Renal cortex interstitium (tissue), 11 donors: ENCODE data around the gene OBI1. TPM values are rescaled to one million over a fixed set of nuclear protein-coding genes. Genes with fewer than 3 reads are reported as not detected.
"Not testable (repeated sequence)": the region's sequence is repeated elsewhere in the genome, so short reads cannot be mapped to it uniquely, and the experiment has no call there.

ENCODE experiments used
- DNase-seq, 11 donors: peaks; one replicate each; pipeline ENCODE4 v3.0.0-alpha.2; 2013; ENCODE audit warnings: low read depth in 9 of 11, low spot score in 4 of 11; ENCODE audit errors: extremely low read depth in 1 of 11
- polyA plus RNA-seq, 3 donors: library from polyadenylated mRNA; unstranded; fragments of 120-200 nt; gene quantifications; one replicate each; pipeline ENCODE4 v1.2.1, GENCODE V29; 2013; ENCODE audit not compliant: insufficient read length in 3 of 3

Gene OBI1
- polyA plus RNA-seq, 3 donors: 19.7 to 25.7 (median 22.9) TPM

DNA sequence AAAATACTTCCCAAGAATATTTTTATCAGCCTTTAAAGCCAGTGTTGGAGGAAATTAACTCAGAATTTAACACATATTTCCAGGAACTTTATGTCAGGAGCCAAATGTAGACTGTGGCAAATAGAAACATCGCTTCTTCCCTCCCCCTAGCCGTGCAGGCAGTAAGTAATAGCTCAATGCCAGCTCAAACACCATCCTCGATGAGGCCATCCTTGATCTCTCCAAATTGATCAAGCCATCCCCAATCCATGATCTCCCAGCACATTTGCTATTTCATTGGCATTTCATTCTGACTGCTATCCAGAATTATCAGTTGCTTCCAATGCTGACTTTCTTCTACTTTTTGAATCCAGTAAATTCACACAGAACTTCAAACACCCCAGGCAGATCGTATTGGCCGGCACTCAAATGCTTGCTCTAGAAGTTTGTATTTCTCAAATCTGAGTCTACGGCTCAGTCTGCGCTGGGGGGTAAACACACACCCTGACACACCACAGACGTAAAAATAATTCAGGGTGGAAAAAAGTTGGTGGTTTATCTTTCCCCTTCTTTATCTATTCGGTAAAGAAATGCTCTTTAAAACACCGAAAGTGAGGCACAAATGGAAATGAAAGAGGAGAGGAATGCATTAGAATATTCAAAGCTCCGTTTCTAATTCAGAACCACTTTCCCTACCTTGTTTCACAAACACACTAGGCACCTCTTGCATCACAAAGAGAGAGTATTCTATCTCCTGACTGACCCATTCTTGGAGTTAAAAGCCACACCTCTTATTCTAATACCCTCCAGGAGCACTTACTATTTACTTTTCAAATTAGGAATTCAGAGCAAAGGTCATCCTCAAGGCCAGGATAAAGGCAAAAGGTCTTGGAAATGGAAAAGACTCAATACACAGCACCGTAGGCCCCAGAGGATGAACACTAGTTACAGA, 991 bp downstream of the OBI1 start:
- DNase-seq: no peak

- no peak for DNase-seq
These were observed 3.0 kb downstream of the OBI1 start for GRCh38 chr13:78655906-78656305.

- no peak for DNase-seq
These were observed 3.9 kb downstream of the OBI1 start for GRCh38 chr13:78655007-78655406.

DNA sequence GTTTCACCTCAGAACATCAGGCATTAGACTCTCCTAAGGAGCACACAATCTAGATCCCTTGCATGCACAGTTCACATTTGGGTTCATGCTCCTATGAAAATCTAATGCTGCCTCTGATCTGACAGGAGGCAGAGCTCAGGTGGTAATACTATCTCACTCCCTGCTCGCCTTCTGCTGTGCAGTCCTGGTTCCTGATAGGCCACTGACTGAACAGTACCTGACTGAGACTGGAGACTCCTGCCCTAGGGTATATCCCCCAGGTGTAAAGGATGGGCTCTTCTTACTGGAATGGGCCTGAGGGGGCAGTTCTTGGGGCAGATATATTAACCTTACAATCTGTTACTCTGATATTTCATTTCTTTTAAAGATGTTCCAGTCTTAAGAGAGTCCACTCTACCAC, 6.3 kb downstream of the OBI1 start:
- no peak for DNase-seq

- no peak for DNase-seq
These were observed 8.3 kb downstream of the OBI1 start for GRCh38 chr13:78650717-78651083.

GRCh38 chr13:78649997-78650716, 8.8 kb downstream of the OBI1 start:
- no peak for DNase-seq

DNA sequence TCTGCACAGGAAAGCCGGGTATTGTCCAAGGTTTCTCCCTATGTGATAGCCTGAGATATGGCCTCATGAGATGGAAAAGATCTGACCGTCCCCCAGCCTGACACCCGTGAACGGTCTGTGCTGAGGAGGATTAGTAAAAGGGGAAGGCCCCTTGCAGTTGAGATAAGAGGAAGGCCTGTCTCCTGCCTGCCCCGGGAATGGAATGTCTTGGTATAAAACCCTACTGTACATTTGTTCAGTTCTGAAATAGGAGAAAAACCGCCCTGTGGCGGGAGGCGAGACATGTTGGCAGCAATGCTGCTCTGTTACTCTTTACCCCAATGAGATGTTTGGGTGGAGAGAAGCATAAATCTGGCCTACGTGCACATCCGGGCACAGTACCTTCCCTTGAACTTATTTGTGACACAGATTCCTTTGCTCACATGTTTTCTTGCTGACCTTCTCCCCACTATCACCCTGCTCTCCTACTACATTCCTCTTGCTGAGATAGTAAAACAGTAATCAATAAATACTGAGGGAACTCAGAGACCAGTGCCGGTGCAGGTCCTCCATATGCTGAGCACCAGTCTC, 11.8 kb downstream of the OBI1 start:
- not testable (repeated sequence) for DNase-seq

GRCh38 chr13:78638216-78638615, 20.7 kb downstream of the OBI1 start:
- no peak for DNase-seq

DNA sequence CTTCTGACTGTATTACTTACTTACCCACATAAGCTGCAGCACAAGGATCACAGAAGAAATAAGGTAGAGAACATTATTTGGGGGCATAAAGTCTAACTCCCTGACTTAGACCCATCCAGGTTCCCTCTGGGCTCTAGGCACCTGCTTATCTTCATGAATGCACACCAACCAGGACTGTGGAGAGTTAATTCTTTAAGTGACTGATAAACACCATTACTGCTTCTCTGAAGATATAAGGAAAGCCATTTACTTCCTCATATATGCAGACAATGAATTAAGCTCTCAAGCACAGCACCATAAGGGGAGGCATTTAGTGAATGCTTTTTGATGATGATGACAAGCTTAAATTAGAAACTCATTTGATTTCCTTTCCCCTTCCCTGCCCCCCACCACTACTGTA, 22.5 kb downstream of the OBI1 start:
- DNase-seq: no peak

DNA sequence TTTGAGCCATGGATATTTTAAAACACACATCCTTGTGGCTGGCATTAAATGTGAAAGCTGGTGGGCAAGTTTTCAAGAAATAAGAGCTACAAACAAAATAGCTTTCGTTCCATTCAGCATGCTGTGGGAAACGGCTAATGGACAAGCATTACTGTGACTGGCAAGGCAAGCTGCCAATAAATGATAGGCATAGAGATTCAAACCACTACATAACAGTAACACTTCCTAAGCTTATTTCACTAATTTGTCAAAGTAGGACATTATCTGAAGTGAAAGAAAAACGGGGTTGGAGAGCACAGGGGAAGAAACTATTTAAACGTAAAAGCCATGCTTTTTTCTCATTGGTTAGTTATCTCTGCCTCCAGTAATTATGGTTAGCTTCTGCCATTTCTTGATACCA, 26.0 kb downstream of the OBI1 start:
- DNase-seq: no peak

DNA sequence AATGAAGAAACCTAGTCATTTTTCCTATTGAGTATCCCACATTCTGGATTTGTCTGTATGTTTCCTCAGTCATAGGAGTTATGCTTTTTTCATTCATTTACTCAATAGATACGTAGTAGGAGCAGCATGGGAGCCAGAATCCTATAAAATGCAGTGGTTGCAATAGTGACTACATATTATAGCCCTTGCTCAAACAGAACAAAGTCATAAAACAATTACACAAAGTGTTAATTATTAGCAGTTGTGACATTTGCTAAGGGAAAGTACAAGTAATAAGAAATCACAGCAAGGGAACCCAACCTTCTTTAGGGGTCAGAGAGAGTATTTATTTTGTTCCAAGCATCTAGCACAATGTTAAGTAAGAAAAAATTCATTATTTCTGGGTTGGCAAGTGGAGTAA, 27.9 kb downstream of the OBI1 start:
- DNase-seq: no peak

DNA sequence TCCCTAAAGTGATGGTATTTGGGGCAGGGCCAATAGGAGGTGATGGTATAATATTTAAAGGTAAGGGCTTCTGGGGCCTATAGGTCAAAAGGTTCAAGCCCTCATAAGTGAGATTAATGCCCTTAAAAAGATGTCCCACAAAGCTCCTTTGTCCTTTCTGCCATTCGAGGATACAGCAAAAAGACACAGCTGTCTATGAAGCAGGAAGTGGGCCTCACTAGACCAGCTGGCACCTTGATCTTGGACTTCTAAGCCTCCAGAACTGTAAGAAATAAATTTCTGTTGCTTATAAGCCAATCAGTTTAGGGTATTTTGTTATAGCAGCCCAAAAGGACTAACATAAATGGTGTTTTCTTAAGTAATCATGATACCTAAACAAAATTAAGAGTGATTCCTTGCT, 28.4 kb downstream of the OBI1 start:
- no peak for DNase-seq

DNA sequence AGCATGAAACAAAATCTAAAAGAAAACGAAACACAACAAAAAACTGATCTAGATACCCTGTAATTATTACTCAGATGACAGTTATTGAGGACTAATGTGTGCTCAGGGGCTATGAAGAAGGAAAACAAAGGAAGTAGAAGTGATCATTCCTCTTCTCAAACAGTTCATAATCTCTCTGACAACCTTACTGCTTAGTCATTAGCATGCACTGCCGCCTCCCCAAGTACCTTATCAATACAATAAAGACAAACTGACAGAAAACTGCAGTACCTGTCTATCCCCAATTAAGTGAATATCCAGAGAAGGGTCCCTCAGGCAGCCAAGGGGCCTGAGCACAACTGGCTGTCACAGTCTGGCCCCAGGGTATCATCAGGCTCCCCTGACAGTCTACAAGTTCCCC, 33.6 kb downstream of the OBI1 start:
- no peak for DNase-seq

- DNase-seq: no peak
These were observed 35.8 kb downstream of the OBI1 start for GRCh38 chr13:78623132-78623531.

DNA sequence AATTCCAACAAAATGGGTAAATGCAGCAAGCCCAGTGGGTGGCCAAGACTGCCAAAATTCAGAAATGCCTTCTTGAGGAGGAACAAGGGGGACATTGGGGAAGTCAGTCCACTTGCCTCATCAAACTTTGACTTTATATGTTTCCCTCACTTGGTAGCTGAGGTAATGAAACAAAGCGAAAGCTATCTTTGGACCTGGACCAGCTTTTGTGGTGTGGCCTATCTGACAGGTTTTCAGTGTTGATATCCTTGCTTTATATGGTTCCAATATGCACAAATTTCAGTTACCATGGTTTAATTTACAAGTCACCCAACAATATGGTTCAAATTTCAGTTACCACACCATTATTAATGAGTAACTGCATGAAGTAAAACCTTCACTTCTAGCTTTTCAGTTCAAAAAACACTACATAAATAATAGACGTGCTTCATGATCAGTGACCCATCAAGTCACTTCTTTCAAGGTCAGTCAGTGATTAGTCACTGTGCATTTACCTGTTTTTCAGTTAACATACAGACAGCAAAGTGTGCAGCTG, 38.0 kb downstream of the OBI1 start:
- DNase-seq: no peak

DNA sequence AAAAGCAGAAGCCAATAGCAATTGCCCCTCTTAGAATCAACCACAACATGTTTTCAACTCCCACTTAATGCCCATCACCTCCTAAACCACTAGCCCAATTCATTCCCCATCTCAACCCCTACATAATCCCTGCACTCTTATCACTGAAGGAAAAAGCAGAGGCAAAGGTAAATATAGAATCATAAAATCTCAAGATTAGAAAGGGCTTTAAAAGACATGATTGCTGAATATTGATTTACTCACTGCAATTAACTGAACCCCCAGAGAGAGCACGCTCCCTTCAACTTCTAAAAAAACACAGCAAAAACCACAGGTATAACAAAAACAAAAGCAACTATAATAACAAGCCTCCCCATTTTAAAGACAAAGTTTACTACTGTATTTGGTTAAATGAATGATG, 40.5 kb downstream of the OBI1 start:
- DNase-seq: no peak

DNA sequence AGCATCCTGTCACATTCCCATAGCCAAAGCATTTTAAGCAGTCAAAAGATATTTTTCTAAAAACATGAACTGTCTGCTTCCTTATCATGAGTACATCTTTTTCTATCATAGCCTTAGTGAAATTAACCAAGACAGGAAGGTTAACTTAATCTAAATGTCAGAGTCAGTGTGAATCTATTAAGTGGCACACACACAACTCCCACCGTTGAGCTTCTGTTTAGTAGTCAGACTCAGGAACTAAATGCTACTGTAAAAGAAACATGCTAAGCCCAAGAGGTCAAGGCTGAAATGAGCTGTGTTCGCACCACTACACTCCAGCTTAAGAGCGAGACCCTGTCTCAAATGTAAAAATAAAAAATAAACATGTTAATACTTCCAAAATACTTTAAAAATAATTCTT, 47.9 kb downstream of the OBI1 start:
- DNase-seq: no peak

DNA sequence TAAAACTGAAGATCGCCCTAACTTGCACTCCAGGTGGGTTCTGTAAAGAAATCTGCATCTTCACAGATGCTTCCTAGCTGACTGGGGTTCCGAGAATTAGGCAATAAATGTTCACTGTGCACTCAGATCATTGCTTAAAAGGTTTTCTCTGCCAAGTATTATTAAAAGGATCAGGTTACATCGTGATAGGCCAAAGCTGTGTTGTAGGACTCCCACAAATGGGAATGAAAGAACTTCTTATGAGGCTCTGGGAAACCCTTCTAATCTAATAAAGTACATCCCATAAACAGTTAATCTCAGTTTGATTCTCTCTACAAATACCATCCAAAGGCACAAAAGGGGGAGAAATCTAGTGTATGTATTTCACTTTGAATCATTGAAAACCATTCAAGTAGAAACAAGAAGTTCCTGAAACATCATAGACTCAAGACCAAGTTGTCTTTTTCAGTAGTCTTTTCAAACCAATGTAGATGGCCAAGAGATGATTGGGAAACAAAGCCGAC, 48.5 kb downstream of the OBI1 start:
- no peak for DNase-seq

DNA sequence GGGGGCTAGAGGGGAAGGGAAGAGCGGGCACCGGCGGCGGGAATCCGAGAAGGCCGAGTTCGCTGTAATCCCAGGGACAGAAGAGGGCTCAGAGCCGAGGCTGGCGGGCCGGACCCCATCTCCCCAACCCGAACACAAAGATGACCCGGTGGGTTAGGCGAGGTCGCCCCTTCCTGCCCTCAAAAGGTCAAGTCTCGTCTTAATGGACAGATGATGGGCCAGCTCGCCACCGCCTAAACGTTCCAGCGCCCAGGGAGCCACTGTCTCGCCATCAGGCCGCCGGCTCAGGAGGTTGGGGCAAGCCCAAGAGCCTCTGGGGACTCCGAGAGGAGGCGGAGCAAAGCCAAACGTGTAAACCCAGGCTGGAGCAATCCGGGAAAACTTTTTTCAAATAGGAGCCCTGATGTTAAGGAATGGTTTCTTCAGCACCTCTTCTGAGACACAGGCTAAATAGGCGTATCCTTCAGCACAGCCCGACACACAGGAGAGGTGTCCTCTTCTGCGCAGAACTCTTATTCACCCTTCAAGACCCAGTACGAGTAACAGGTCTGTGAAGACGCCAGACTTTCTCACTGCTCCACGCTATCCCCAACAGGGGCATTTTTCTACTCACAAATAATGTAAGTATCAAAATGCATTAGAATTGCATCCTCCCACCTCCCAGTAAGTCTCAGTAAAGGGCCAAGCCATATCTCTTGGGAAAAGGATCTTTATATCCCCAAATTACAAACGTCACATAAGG, 49.3 kb downstream of the OBI1 start:
- no peak for DNase-seq
